CD4-positive, alpha-beta memory T cell (primary cell): ENCODE measurements around the gene RBM28. TPM values are rescaled to one million over a fixed set of nuclear protein-coding genes. Genes with fewer than 3 reads are reported as not detected.

ENCODE experiments used
- CTCF ChIA-PET: fragments of 350-600 bp; sonication (Branson Sonifier 250); formaldehyde crosslinking; loops from one replicate; lab custom pipeline; 2021; ENCODE audit warnings: inconsistent platforms; ENCODE audit not compliant: partially characterized antibody; lab: Charles Lee
- POLR2A ChIA-PET: fragments of 350-600 bp; sonication (Branson Sonifier 250); formaldehyde crosslinking; loops from one replicate; lab custom pipeline; 2021; ENCODE audit not compliant: partially characterized antibody; lab: Charles Lee
- DNase-seq, 5 donors: peaks; one replicate each; pipeline versions ENCODE4 v3.0.0 to v3.0.0-alpha.2; 2020 to 2022; ENCODE audit warnings: mixed read lengths in 1 of 5
- H3K27ac ChIP-seq: one replicate; pipeline ENCODE4 v1.7.0; 2013; ENCODE audit warnings: low read depth, low read length
- H3K27me3 ChIP-seq: 2 replicates; pipeline ENCODE4 v1.7.0; 2013; ENCODE audit warnings: mild to moderate bottlenecking, low read length, moderate library complexity; ENCODE audit not compliant: insufficient read depth
- H3K36me3 ChIP-seq: 2 replicates; pipeline ENCODE4 v1.7.0; 2013; ENCODE audit warnings: mild to moderate bottlenecking, low read length, moderate library complexity; ENCODE audit not compliant: insufficient read depth
- H3K4me1 ChIP-seq: 2 replicates; pipeline ENCODE4 v1.7.0; 2013; ENCODE audit warnings: mild to moderate bottlenecking, low read length, moderate library complexity; ENCODE audit not compliant: insufficient read depth
- H3K4me3 ChIP-seq, 2 donors: one replicate each; pipeline ENCODE4 v1.7.0; 2013; ENCODE audit warnings: low read length in 2 of 2, mild to moderate bottlenecking in 1 of 2
- H3K9me3 ChIP-seq, 2 donors: one replicate each; pipeline ENCODE4 v1.7.0; 2013; ENCODE audit warnings: low read length in 2 of 2, control low read depth in 1 of 2; ENCODE audit not compliant: control insufficient read depth in 1 of 2
- H3K27ac Mint-ChIP-seq, 7 donors: one replicate each; pipeline ENCODE4 v1.8.0; 2020 to 2021; ENCODE audit warnings: mixed read lengths in 7 of 7, mild to moderate bottlenecking in 6 of 7, inconsistent platforms in 3 of 7, moderate library complexity in 3 of 7
- H3K27me3 Mint-ChIP-seq, 2 donors: one replicate each; pipeline ENCODE4 v1.8.0; 2020 to 2021; ENCODE audit warnings: mixed read lengths in 2 of 2
- H3K36me3 Mint-ChIP-seq, 2 donors: one replicate each; pipeline ENCODE4 v1.8.0; 2020 to 2021; ENCODE audit warnings: mixed read lengths in 2 of 2, inconsistent platforms in 1 of 2, mild to moderate bottlenecking in 1 of 2
- H3K4me1 Mint-ChIP-seq, 4 donors: one replicate each; pipeline ENCODE4 v1.8.0; 2020 to 2021; ENCODE audit warnings: mixed read lengths in 4 of 4, mild to moderate bottlenecking in 1 of 4
- H3K4me3 Mint-ChIP-seq, 8 donors: one replicate each; pipeline ENCODE4 v1.8.0; 2020 to 2021; ENCODE audit warnings: mixed read lengths in 8 of 8, mild to moderate bottlenecking in 7 of 8, moderate library complexity in 6 of 8, inconsistent platforms in 3 of 8
- H3K9me3 Mint-ChIP-seq, 8 donors: one replicate each; pipeline ENCODE4 v1.8.0; 2020 to 2021; ENCODE audit warnings: mixed read lengths in 8 of 8, mild to moderate bottlenecking in 5 of 8, inconsistent platforms in 3 of 8, moderate library complexity in 1 of 8
- intact Hi-C: fragments of 100-400 bp; cut with micrococcal nuclease; formaldehyde crosslinking; loops from one replicate; pipeline ENCODE4 v1.15.1; 2023
- polyA plus RNA-seq, 2 donors: library from polyadenylated mRNA; unstranded; fragments of 300-500 nt; fragmentation: Illumina TruSeq; gene quantifications; one replicate each; pipeline ENCODE4 v1.2.3, GENCODE V29; 2021
- total RNA-seq, 2 experiments: library from RNA; stranded (reverse); gene quantifications; one replicate each; pipeline ENCODE4 v1.2.3, GENCODE V29; 2021

Gene RBM28
- total and polyA plus RNA-seq, 4 experiments from 2014 or later, result 2.4 to 48.3 (median 26.6) TPM

DNA sequence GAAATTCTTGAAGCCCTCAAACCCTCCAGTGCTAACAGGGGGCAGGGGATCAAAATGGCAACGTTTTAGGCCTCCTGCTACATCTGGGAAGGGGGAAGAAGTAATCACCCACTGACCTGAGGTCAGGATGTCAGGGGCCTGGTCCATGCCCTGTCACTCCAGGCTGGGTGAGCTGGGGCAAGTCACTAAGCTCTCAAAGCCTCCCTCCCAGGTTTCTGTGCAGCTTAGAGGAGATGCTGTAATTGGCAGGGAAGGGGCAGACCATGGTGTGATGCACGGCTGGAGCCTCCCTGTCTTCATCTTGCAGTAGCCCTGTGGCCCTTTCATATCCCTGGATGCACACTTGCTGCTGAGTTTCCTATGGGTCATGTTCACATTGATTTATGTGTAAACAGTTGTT is 75.5 kb downstream of the RBM28 start:
- intact Hi-C loops, result no loop called here
- peaks cover 31 to 35% of the 10 kb centered on the region in 2 donors for H3K27me3 Mint-ChIP-seq

GRCh38 chr7:128267595-128267924 is 76.1 kb downstream of the RBM28 start:
- H3K4me1 Mint-ChIP-seq, result peaks cover 0 to 1% (median 0%) of the 10 kb centered on the region in 4 donors
- intact Hi-C loops, result no loop called here
- peaks cover 0 to 3% (median 0%) of the 10 kb centered on the region in 8 donors for H3K9me3 Mint-ChIP-seq
- H3K4me3 Mint-ChIP-seq, result no peak overlapping the region
- H3K9me3 ChIP-seq, result no peaks in the 10 kb centered on the region
- ChIA-PET POLR2A (no interaction called here), CTCF (no interaction called here)
- H3K4me3 ChIP-seq, result no peak overlapping the region
- peaks cover 28 to 37% of the 10 kb centered on the region in 2 donors for H3K27me3 Mint-ChIP-seq
- H3K27ac Mint-ChIP-seq, result no peak overlapping the region
- H3K36me3 Mint-ChIP-seq, result no peaks in the 10 kb centered on the region
- peaks cover 4% of the 10 kb centered on the region for H3K27me3 ChIP-seq
- H3K27ac ChIP-seq, result no peak overlapping the region
- no peaks in the 10 kb centered on the region for H3K36me3 ChIP-seq
- no peaks in the 10 kb centered on the region for H3K4me1 ChIP-seq
- DNase-seq, result no peak

More for the DNA sequence above, 75.5 kb downstream of the RBM28 start:
- Histone ChIP-seq H3K27ac (no peak overlapping the region), H3K27me3 (peaks cover 4% of the 10 kb centered on the region), H3K4me1 (no peaks in the 10 kb centered on the region), H3K4me3 (no peak overlapping the region), H3K36me3 (no peaks in the 10 kb centered on the region), H3K9me3 (no peaks in the 10 kb centered on the region)
- Mint-ChIP-seq H3K36me3 (no peaks in the 10 kb centered on the region), H3K4me3 (no peak overlapping the region), H3K4me1 (peaks cover 0 to 1% (median 0%) of the 10 kb centered on the region in 4 donors), H3K9me3 (peaks cover 0 to 3% (median 0%) of the 10 kb centered on the region in 8 donors), H3K27ac (no peak overlapping the region)
- CTCF ChIA-PET, result no interaction called here
- POLR2A ChIA-PET, result no interaction called here
- DNase-seq, result no peak

DNA sequence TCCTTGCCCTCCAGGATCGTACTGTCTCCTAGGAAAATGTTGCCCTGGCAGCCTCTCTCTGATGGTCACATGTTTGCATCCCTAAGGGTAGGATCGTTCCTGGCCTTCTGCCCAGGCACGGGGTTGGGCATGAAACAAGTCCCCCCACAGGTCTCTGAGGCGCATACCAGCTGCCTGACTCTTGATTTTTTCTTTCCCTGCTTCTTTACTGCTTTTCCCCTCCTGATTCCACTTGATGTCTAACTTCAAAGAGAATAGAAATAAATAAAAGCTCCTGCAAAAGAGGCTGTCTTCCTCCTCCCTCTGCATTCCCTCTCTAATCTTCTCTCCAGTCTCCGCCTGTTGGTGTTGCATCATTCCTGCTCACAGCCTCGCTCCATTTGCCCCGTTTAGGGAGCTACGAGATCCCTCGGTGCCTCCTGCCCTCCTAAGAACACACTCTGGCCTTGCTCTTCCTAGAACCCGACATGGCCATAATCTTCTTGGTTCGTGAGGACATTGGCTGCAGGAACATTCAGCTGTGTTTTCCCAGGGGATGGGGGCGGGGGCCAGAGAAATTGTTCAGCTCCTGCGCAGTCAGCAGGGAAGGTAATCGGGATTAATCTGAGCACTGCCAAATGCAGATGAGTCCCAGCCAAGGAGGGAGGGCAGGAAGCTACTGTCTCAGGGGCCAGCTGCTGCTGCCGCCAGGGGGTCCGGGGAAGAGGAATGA is 76.7 kb downstream of the RBM28 start:
- DNase-seq, result no peak
- Histone ChIP-seq H3K27ac (no peak overlapping the region), H3K27me3 (peaks cover 4% of the 10 kb centered on the region), H3K36me3 (no peaks in the 10 kb centered on the region), H3K9me3 (no peaks in the 10 kb centered on the region), H3K4me3 (no peak overlapping the region), H3K4me1 (no peaks in the 10 kb centered on the region)
- H3K4me3 Mint-ChIP-seq, result no peak overlapping the region
- H3K27me3 Mint-ChIP-seq, result peaks cover 26 to 34% of the 10 kb centered on the region in 2 donors
- intact Hi-C loops, result no loop called here
- H3K36me3 Mint-ChIP-seq, result no peaks in the 10 kb centered on the region
- peaks cover 0 to 1% (median 0%) of the 10 kb centered on the region in 4 donors for H3K4me1 Mint-ChIP-seq
- H3K27ac Mint-ChIP-seq, result no peak overlapping the region
- H3K9me3 Mint-ChIP-seq, result peaks cover 0 to 3% (median 0%) of the 10 kb centered on the region in 8 donors
- CTCF ChIA-PET, result no interaction called here
- POLR2A ChIA-PET, result no interaction called here

DNA sequence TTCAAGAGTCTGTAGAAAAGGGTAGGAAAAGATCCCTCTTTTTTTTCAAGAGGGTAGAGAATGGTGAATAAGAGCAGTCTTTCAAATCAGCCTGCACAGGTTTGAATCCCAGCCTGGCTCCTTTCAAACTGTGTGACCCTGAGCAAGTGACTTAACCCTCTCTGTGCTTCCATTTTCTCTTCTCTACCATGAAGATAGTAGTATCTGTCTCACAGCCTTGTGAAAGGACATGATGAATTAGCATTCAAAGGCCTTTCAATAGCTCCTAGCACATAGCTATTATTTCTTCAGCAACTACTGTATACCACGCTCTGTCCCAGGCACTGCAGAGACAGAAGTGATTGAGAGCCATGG is 77.2 kb downstream of the RBM28 start:
- intact Hi-C loops, result no loop called here
- Mint-ChIP-seq H3K36me3 (no peaks in the 10 kb centered on the region), H3K27me3 (peaks cover 26 to 34% of the 10 kb centered on the region in 2 donors), H3K27ac (no peak overlapping the region), H3K4me1 (peaks cover 0 to 1% (median 0%) of the 10 kb centered on the region in 4 donors), H3K4me3 (no peak overlapping the region), H3K9me3 (peaks cover 0 to 3% (median 0%) of the 10 kb centered on the region in 8 donors)
- Histone ChIP-seq H3K27me3 (peaks cover 4% of the 10 kb centered on the region), H3K4me3 (no peak overlapping the region), H3K36me3 (no peaks in the 10 kb centered on the region), H3K27ac (no peak overlapping the region), H3K4me1 (no peaks in the 10 kb centered on the region), H3K9me3 (no peaks in the 10 kb centered on the region)
- ChIA-PET POLR2A (no interaction called here), CTCF (no interaction called here)
- DNase-seq, result no peak

GRCh38 chr7:128265906-128266300 is 77.8 kb downstream of the RBM28 start:
- Histone ChIP-seq H3K27ac (no peak overlapping the region), H3K4me3 (no peak overlapping the region), H3K9me3 (no peaks in the 10 kb centered on the region), H3K36me3 (no peaks in the 10 kb centered on the region), H3K4me1 (no peaks in the 10 kb centered on the region), H3K27me3 (peaks cover 4% of the 10 kb centered on the region)
- Mint-ChIP-seq H3K27ac (no peak overlapping the region), H3K27me3 (peaks cover 21 to 32% of the 10 kb centered on the region in 2 donors), H3K36me3 (no peaks in the 10 kb centered on the region), H3K4me3 (no peak overlapping the region), H3K4me1 (no peaks in the 10 kb centered on the region), H3K9me3 (peaks cover 0 to 3% (median 0%) of the 10 kb centered on the region in 8 donors)
- intact Hi-C loops, result no loop called here
- ChIA-PET CTCF (no interaction called here), POLR2A (no interaction called here)
- DNase-seq, result no peak

- Histone ChIP-seq H3K4me1 (no peaks in the 10 kb centered on the region), H3K4me3 (no peak overlapping the region), H3K27me3 (peaks cover 4% of the 10 kb centered on the region), H3K27ac (no peak overlapping the region), H3K36me3 (no peaks in the 10 kb centered on the region), H3K9me3 (no peaks in the 10 kb centered on the region)
- Mint-ChIP-seq H3K36me3 (no peaks in the 10 kb centered on the region), H3K27ac (no peak overlapping the region), H3K4me3 (no peak overlapping the region), H3K9me3 (peaks cover 0 to 3% (median 0%) of the 10 kb centered on the region in 8 donors), H3K4me1 (no peaks in the 10 kb centered on the region), H3K27me3 (peaks cover 20 to 32% of the 10 kb centered on the region in 2 donors)
- CTCF ChIA-PET, result no interaction called here
- intact Hi-C loops, result no loop called here
- DNase-seq, result no peak
- POLR2A ChIA-PET, result no interaction called here
Measured at GRCh38 chr7:128265156-128265905, 78.4 kb downstream of the RBM28 start.

GRCh38 chr7:128264477-128264876 is 79.2 kb downstream of the RBM28 start:
- Mint-ChIP-seq H3K27ac (no peak overlapping the region), H3K27me3 (peaks cover 16 to 28% of the 10 kb centered on the region in 2 donors), H3K4me1 (no peaks in the 10 kb centered on the region), H3K4me3 (no peak overlapping the region), H3K36me3 (no peaks in the 10 kb centered on the region), H3K9me3 (peaks cover 0 to 3% (median 0%) of the 10 kb centered on the region in 8 donors)
- intact Hi-C loops, result no loop called here
- Histone ChIP-seq H3K36me3 (no peaks in the 10 kb centered on the region), H3K27me3 (peaks cover 4% of the 10 kb centered on the region), H3K9me3 (no peaks in the 10 kb centered on the region), H3K4me1 (no peaks in the 10 kb centered on the region), H3K27ac (no peak overlapping the region), H3K4me3 (no peak overlapping the region)
- ChIA-PET CTCF (no interaction called here), POLR2A (no interaction called here)
- DNase-seq, result no peak
